Measurements from ENCODE around the gene SERTAD4. TPM values are rescaled to one million over a fixed set of nuclear protein-coding genes. Genes with fewer than 3 reads are reported as not detected.

SERTAD4 gene
- total and polyA plus RNA-seq, 2 of the 8 experiments (the other 6 are each of a cell fraction or from before 2014, with no cell fraction given) = 0.54 to 3.2 TPM

DNA sequence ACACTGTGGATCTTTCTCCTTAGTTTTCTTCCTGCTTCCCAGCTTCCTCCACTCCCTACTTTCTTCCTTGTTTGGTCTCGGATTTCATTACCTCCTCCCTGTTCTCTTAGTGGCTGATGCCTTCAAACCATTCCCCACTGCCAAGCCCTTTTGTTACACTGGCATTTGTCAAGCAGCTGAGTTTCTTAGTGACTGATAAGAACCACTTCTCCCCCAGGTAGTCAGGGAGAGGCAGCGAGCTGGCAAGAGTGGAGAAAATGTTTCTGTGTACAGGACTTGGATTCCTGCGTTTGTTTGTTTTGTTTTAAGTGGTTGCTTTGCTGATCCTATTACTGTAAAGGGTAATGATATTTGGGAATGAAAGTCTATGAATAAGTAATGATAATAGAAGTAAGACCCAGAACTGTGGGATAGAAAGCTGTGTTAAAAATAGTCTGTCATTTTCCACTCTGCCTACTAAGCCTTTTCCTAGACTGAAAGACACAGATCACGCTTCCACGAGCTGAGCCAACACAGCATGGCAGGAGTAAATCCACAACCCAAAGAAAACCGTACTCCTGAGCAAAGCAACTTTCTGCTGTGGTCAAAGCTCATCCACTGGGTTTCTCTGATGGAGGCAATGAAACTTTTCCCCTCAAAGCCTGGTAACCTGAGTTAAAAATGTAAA is 10.1 kb upstream of the SERTAD4 start:
- POLR2A ChIA-PET (ENCODE audit: partially characterized antibody) = interaction anchor here (1.2 to 2.4 kb wide), 3 partner anchors 10 to 152 kb away, joined by 3 to 12 read pairs (median 7); no protein-coding TSS in a partner anchor
- FAIRE-seq = peak; percentile 91
- Histone ChIP-seq H4K91ac (replicated peaks; ENCODE audit: insufficient read length, low read length) (no peak overlapping the region), H3K14ac (ENCODE audit: insufficient read length) (no peak overlapping the region), H2BK15ac (ENCODE audit: low read length) (no peak overlapping the region), H3K4ac (replicated peaks; ENCODE audit: insufficient read length, low read depth, low read length) (no peak overlapping the region), H3K4me1 (replicated peaks in 1 of 4; ENCODE audit: control insufficient read depth in 3 of 4, insufficient read depth in 4 of 4, low read length in 3 of 4) (peaks cover 0 to 3% (median 0%) of the 10 kb centered on the region in 4 experiments; a peak in 1 of 7 replicates), H3K79me2 (ENCODE audit: control insufficient read depth in 1 of 2, insufficient read depth in 2 of 2, low read length in 2 of 2) (no peaks in the 10 kb centered on the region), H4K20me1 (replicated peaks in 1 of 2; ENCODE audit: control insufficient read depth in 1 of 2, insufficient read depth in 2 of 2, low read length in 2 of 2) (no peaks in the 10 kb centered on the region), H3K23me2 (ENCODE audit: low read depth, low read length) (no peaks in the 10 kb centered on the region), H2BK5ac (ENCODE audit: low read depth, low read length) (no peak overlapping the region), H3K36me3 (ENCODE audit: control insufficient read depth in 2 of 4, insufficient read depth in 4 of 4, low read length in 3 of 4) (no peaks in the 10 kb centered on the region), H3K79me1 (ENCODE audit: low read depth, low read length) (no peaks in the 10 kb centered on the region), H3K27ac (ENCODE audit: low read depth, low read length) (no peak overlapping the region), H4K8ac (ENCODE audit: extremely low read depth, insufficient read depth, low read length) (no peak overlapping the region), H3K4me2 (ENCODE audit: insufficient read depth in 1 of 2, low read depth in 2 of 2, low read length in 2 of 2) (peak overlapping the region in 1 of 2 experiments; percentile 33; a peak in 1 of 4 replicates), H3K56ac (replicated peaks; ENCODE audit: insufficient read length, low read depth, low read length) (no peak overlapping the region), H4K5ac (ENCODE audit: insufficient read length, low read depth, low read length) (no peak overlapping the region), H2AK5ac (ENCODE audit: low read depth, low read length) (no peak overlapping the region), H3K23ac (ENCODE audit: insufficient read length) (no peak overlapping the region), H3K27me3 (replicated peaks in 1 of 4; ENCODE audit: control insufficient read depth in 3 of 4, extremely low read depth in 1 of 4, insufficient read depth in 3 of 4, low read length in 3 of 4) (no peaks in the 10 kb centered on the region; a peak in 1 of 7 replicates), H3K18ac (ENCODE audit: extremely low read depth, low read length) (no peak overlapping the region), H2BK12ac (ENCODE audit: low read depth, low read length) (no peak overlapping the region), H2BK120ac (replicated peaks; ENCODE audit: low read depth, low read length) (no peak overlapping the region), H3K4me3 (ENCODE audit: extremely low read depth in 1 of 4, insufficient read depth in 2 of 4, low read depth in 3 of 4, low read length in 4 of 4) (no peak overlapping the region), H3K9me3 (ENCODE audit: insufficient read depth in 2 of 2, low read depth in 1 of 2, low read length in 1 of 2) (no peaks in the 10 kb centered on the region), H3K9ac (replicated peaks in 1 of 4; ENCODE audit: extremely low read depth in 1 of 4, low read depth in 3 of 4, low read length in 3 of 4) (no peak overlapping the region), H2AFZ (ENCODE audit: low read length) (peak overlapping the region; percentile 91), H2BK20ac (ENCODE audit: low read length) (no peak overlapping the region)
- CTCF ChIA-PET (ENCODE audit: partially characterized antibody) = interaction anchor here (1.0 to 2.5 kb wide), 8 partner anchors 11 to 400 kb away, joined by 3 to 10 read pairs (median 4); no protein-coding TSS in a partner anchor
- WGBS, 2 experiments (ENCODE audit: extremely low coverage in 1 of 2, insufficient coverage in 1 of 2, insufficient read length in 1 of 2, insufficient replicate concordance in 2 of 2, low coverage in 1 of 2, low lambda C conversion rate in 2 of 2, missing lambda C conversion rate in 1 of 2) = 57% methylated on average over 6 of the region's 6 CpGs; no CpG with 5 or more reads in 1 of the 2 experiments
- DNase-seq (ENCODE audit: low read depth in 1 of 2, low spot score in 2 of 2) = no peak
- no peak for TF ChIP-seq CBX8 (IDR thresholded peaks at IDR 0.05; ENCODE audit: borderline replicate concordance, low read depth, low read length)
- TF ChIP-seq, protein P1, sequence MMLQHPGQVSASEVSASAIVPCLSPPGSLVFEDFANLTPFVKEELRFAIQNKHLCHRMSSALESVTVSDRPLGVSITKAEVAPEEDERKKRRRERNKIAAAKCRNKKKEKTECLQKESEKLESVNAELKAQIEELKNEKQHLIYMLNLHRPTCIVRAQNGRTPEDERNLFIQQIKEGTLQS (IDR thresholded peaks at IDR 0.05; ENCODE audit: insufficient read depth, low read depth, low read length) = no peak
- TF ChIP-seq TEAD4 (IDR thresholded peaks at IDR 0.05; ENCODE audit: low read depth, low read length) = no peak
- TF ChIP-seq, protein P2, sequence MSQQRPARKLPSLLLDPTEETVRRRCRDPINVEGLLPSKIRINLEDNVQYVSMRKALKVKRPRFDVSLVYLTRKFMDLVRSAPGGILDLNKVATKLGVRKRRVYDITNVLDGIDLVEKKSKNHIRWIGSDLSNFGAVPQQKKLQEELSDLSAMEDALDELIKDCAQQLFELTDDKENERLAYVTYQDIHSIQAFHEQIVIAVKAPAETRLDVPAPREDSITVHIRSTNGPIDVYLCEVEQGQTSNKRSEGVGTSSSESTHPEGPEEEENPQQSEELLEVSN (IDR thresholded peaks at IDR 0.05) = no peak
- TF ChIP-seq TAF1 (IDR thresholded peaks at IDR 0.05; ENCODE audit: low read depth, low read length) = 0 out of 2 replicates have a peak, but pooled peaks have one; percentile 20
- no peak for TF ChIP-seq MAFK (IDR thresholded peaks at IDR 0.05; ENCODE audit: low read depth, low read length)
- no peak for TF ChIP-seq USF2 (IDR thresholded peaks at IDR 0.05; ENCODE audit: low read length)
- TF ChIP-seq SIN3A (conservative IDR thresholded peaks at IDR 0.05 in 1 of 2, IDR thresholded peaks at IDR 0.05 in 1 of 2; ENCODE audit: low read depth in 1 of 2, low read length in 2 of 2) = 0 out of 4 replicates have a peak, but pooled peaks of 1 of the 2 experiments have one; percentile 68
- no peak for TF ChIP-seq HDAC6 (IDR thresholded peaks at IDR 0.05; ENCODE audit: low read depth, low read length)
- peak; percentile 59; the same call in 1 of the 2 replicates for TF ChIP-seq SP1 (IDR thresholded peaks at IDR 0.05; ENCODE audit: low read depth, low read length)

All from H1 (cell line).